Measurements from ENCODE around the gene SLC39A3.

Gene SLC39A3

DNA sequence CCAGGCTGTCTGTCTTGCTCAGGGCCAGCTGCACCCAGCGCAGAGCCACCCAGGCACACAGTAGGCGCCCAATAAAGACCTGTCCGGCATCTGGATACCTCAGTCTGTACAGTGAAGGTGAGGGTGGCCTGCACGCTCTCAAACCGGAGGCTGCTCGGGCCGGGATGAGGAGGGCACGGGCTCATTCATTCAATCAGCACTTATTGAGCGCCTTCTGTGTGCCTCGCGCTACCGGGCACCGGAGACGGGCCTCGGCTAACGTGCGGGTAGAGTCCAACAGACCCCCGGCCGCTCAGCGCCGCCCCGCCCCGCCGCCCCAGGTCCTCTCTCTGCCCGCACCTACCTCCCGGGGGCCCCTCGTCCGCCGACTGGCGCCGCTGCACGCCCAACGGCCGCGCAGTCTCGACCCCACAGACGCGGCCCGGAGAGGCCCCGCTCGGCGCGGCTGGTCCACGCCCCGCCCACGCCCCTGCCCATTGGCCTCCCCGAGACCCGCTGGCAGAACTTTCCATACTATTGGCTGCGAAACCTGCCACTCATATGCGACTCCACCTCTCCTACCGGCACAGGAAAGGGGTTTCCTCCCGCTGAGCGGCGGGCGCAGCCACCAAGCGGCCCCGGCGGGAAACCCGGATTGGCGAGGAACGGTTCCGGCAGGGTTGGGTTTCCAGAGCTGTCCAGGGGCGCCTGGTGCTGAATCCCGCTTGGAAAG lies at the start of gene SLC39A3:
Gene SLC39A3, minus strand, starts transcription at position 416 of the 712 bp plus-strand sequence. CDS start 2,760 bp downstream, outside the sequence.
- DNase-seq: peak; percentile 79

DNA sequence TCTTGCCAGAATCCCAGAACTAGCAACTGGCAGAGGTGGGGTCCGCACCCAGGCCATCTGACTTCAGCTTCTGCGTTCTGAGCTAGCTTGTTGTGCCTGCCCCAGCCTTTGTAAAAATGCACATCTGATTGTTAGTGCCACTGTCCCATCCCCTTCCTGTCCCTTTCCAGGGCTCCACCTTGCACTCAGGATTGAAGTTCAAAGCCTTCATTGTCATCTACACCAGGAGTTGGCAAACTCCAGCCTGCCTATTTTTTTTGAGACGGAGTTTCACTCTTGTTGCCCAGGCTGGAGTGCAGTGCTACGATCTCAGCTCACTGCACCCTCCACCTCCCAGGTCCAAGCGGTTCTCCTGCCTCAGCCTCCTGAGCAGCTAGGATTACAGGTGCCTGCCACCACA lies 48.4 kb upstream of the SLC39A3 start:
- no peak for DNase-seq

DNA sequence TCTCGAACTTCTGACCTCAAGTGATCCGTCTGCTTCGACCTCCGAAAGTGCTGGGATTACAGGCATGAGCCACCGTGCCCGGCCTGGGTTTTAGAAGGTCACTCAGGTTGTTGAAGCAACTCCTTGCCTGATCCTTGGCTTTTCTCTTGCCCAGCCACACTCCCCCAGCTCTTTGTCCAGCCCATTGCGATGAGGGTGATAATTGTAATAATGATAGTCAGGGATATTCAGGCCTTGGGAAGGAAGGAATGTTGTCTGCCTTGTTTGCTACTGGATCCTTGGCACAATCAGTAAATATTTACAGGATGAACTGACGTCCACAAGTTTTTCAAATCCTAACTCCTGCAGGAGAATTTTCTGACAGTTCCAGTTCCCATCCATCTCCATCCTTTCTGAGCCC lies 47.3 kb upstream of the SLC39A3 start:
- no peak for DNase-seq

DNA sequence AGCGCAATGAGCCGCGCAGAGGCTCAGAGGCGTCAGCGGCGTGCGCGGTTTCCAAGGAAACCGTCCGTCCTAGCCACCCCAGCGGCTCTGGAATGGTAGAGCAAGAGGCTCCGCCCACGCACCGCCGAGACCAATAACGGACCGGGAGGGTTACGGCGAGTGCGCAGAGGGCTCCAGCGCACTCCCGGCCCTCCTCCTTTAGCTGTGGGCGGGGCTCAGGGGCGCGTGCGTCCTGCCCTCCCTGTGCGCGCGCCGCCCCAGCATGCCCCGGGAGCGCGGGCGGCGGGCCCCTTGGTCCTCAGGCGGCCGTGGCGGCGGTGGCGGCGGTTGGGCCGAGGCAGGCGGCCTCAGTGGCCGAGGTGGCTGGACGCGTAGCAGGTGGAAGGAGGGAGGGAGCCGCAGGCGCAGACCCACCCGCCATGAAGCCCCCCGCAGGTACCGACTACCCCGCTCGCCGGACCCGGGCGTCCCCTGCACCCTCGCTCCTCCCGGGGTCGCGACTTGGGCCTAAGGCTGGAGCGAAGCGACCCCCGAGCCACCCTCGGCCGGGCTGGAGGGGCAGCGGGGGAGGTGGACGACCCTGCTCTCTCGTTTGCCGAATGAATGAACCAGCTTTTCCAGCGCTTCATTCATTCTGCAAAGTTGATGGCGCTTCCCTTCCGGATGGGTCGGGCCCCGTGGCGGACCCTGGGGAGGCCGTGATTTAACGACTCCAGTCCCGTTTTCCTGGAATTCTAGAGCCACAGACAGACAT lies 45.6 kb upstream of the SLC39A3 start, which contains the start of gene THOP1:
Gene THOP1, plus strand, starts transcription at position 260 of the 754 bp plus-strand sequence. Its CDS starts 160 bp downstream, at position 420.
- peak; percentile 92 for DNase-seq

GRCh38 chr19:2783781-2784145 lies 43.9 kb upstream of the SLC39A3 start:
- DNase-seq: no peak

- DNase-seq: peak; percentile 95
Measured at GRCh38 chr19:2782936-2783780, 43.3 kb upstream of the SLC39A3 start, which contains the start of gene SGTA. Gene SGTA, minus strand, starts transcription at chr19:2783273. Its CDS starts 14,205 bp downstream, at chr19:2769068.

DNA sequence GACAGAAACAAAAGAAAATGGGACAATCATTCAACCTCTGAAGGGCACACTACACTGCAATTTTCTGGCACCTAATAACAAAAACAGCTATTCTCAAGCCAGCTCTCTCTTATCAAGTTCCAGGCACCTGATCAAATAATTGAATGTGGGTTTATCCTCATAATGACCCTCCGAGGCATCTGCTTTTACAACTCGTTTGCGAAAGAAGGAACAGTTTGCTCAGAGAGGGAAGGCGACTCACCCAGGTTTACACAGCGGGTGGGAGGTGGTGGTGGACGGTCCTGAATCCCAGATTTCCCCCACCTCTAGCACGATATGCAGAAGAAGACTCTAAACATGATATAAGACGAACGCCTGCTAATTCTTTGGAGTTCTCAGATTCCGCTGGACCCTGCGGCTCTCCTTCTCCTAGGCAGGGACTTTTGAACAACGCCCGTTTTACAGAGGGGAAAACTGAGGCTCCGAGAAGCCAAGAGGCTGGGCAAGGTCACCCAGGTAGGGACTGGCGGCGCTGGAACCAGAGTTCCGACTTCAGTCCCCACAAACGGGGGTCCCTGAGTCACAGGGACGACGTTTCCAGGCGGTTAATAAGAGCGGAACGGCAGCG lies 42.6 kb upstream of the SLC39A3 start:
- DNase-seq: no peak

GRCh38 chr19:2780284-2780683 lies 40.5 kb upstream of the SLC39A3 start:
- DNase-seq: no peak

- no peak for DNase-seq
Measured at GRCh38 chr19:2779121-2779740, 39.4 kb upstream of the SLC39A3 start.

DNA sequence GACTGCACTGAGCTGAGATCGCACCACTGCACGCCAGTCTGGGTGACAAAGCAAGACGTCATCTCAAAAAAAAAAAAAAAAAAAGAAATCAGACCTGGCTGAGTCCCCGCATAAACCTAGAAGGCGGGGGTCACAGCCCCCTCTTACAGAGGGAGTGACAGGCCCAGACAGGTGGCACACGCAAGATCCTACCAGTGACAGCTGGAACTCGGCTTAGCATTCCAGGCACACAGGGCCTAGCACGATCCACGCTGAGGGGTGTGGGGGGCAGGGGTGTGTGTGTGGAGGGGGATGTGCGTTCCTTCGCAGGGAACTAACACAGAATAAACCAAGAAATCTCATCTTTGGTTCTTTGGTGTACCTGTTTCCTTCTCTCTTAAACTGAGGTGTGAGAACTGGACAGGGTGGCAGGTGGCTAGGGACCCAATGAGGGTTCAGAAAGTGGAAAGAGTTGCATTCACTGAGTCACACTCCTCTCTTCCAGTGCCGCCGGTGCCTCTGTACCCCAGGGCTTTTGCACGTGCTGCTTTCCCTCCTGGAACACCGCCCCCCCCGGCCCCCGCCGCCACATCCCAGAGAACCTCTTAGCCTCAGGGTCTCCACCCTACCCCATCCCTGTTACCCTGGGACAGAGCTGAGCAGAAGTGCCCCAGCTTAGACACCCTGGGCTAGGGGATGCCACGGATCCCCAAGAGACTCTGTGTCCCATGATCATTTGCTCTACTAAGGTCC lies 38.3 kb upstream of the SLC39A3 start:
- no peak for DNase-seq

DNA sequence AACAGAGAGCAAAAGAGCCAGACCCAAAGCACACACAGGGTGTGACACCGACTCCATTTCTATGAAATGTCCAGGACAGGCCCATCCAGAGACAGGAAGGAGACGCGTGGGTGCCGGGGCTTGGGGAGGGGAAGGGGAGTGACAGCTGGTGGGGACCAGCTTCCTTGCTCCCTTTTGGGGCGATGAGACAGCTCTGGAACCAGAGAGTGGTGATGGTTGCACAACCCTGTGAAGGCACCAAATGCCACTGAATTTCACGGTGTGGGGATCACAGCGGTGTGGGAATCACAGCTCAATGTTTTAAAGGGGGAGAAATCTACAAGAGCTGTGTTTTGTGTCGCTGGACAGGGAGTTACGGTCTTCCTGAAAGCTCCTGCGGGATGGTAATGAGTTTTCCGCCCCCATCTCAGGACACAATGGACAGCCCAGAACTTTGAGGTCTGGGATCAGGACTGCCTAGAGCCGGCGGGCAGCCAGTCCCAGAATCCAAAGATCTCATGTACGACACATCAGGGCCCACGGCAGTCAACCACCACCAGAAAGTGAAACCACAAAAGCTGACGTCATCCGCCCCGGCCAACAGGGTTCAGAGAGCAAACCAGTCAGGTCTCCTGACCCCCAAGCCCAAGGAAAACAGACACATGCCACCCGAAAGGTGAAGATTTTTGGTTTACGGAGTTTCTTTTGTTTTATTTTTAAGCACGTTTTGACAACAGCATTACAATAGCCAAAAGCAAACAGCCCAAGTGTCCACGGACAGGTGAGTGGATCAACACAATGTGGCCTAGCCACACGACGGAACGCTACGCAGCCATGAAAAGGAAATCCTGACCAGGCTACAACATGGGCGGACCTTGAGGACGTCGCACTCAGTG lies 36.0 kb upstream of the SLC39A3 start:
- no peak for DNase-seq

GRCh38 chr19:2774953-2775555 lies 35.2 kb upstream of the SLC39A3 start:
- DNase-seq: no peak

GRCh38 chr19:2774083-2774679 lies 34.4 kb upstream of the SLC39A3 start:
- DNase-seq: no peak

DNA sequence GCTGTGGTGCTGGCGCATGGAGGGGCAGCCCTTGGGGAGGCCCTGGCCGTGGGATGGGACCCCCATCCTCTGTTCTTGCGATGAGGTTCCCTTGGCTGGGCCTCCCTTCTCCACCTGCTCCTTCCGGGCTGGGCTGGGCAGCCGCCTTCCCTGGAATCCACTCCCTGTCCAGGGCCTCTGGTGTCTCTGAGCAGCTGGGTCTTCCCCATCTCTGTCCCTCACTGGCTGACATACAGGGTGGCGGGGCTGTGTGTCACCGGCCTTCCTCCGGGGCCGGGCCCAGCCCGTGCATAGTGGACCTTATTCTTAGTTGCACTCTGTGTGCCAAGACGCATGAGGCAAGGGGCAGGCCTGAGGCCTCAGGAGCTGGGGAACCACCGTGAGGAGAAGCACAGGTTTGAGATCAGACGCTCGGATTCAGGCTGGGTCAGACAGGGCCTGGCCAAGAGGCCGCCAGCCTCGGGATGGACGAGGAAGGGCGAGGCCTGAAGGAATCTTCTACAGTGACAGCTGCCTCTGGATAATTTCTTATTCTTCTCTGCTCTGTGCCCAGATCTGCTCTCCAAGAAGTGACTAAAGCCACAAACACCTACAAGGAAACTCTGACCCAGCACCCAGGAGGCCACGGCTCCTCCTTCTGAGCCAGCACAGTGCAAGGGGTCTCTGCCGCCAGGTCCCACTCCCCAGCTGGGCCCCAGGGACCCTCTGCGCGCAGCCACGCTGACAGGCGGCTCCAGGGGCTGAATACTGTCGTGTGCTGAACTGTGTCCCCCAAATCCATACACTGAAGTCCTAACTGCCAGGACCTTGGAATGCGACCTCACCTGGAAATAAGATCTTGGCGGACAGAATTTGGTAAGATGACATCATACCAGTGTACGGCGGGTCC lies 32.2 kb upstream of the SLC39A3 start:
- no peak for DNase-seq

GRCh38 chr19:2770055-2771013 lies 30.5 kb upstream of the SLC39A3 start:
- no peak for DNase-seq

DNA sequence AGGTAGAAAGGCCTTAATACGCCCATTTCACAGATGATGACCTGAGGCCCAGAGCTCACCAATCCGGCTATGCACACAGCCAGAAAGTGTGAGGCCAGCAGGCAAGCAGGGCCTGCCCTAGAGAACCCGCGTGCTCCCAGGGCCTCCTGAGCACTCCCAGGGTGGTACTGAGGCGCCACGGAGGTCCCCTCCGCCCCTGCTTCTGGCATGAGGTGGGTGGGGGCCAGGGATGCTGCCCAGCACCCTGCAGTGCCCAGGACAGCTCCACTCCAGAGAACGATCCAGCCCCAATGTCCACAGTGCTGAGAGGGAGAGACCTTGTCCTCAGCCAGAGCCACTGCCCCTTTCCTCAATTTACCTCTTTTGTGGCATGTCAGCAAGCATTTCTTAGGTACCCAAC lies 29.4 kb upstream of the SLC39A3 start:
- no peak for DNase-seq

DNA sequence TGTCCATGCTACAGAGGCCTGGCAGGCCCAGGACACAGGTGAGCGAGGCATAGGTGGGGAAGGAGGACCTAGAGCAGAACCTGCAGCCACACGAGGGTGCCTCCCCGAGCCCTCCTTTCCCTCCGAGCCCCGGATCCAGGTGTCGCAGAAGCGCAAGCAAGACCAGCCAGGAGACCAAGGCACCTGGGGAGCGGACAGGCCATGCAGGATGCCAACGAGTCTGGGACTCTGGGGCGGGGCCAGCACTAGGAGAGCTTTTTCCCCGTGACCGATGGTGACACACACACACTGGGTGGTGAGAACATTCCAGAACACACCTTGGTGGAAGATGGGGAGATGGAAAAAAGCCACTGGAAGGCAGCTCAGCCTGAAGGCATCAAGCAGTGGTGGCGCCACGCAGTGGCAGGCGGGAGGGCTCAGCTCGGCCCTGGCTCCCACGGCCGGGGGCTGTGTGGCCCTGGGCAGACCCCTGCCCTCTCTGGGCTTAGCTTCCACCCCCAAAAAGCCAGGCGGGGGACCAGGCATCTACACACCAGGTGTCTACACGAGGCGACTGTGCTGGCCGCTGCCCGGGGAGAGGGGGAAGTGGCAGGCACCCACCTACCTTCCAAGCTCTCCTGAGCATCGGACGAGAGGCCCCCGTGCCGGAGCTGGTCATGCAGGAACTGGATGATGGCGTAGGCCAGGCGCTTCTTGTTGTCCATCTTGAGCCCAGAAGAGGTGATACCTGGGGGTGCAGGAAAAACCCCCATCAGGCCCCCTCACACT lies 28.7 kb upstream of the SLC39A3 start:
- no peak for DNase-seq
